Vagina (tissue), 2 donors: ENCODE measurements around the gene INTS2. TPM values are rescaled to one million over a fixed set of nuclear protein-coding genes. Genes with fewer than 3 reads are reported as not detected.

Experiments used
- DNase-seq, 2 donors: peaks; one replicate each; pipeline ENCODE4 v3.0.0-alpha.2; 2017; ENCODE audit errors: extremely low spot score in 2 of 2
- H3K27ac ChIP-seq: fragments of 200-600 bp; sonication (generic); one replicate; pipeline ENCODE4 v1.5.1; 2019
- H3K27me3 ChIP-seq: fragments of 200-600 bp; sonication (generic); one replicate; pipeline ENCODE4 v1.5.1; 2019
- H3K36me3 ChIP-seq, 2 donors: fragments of 200-600 bp; sonication (generic); one replicate each; pipeline ENCODE4 v1.5.1; 2017 to 2019
- H3K4me1 ChIP-seq: fragments of 200-600 bp; sonication (generic); one replicate; pipeline ENCODE4 v1.5.1; 2019
- H3K4me3 ChIP-seq, 2 donors: fragments of 200-600 bp; sonication (generic); 1 replicate in 1 of 2; 2 replicates in 1 of 2; pipeline ENCODE4 v1.5.1; 2016 to 2019
- H3K9me3 ChIP-seq: fragments of 200-600 bp; sonication (generic); one replicate; pipeline ENCODE4 v1.5.1; 2019
- POLR2A ChIP-seq, 2 donors: fragments of 450-650 bp; IDR thresholded peaks; one replicate each; pipeline ENCODE4 v1.6.1; 2017; ENCODE audit warnings: antibody characterized with exemption in 2 of 2, mild to moderate bottlenecking in 2 of 2, moderate library complexity in 2 of 2
- POLR2AphosphoS5 ChIP-seq, 2 donors: sonication (generic); formaldehyde crosslinking; IDR thresholded peaks; one replicate each; pipeline ENCODE4 v1.9.0; 2017; ENCODE audit warnings: antibody characterized with exemption in 2 of 2, mild to moderate bottlenecking in 2 of 2, low read depth in 1 of 2; ENCODE audit not compliant: insufficient read depth in 1 of 2
- intact Hi-C: fragments of 100-400 bp; cut with DNase I; formaldehyde crosslinking; loops from one replicate; pipeline ENCODE4 v1.15.1; 2023
- total RNA-seq: library from RNA; depleted of rRNA; stranded (reverse); fragments of >200 nt; gene quantifications from one replicate; pipeline ENCODE4 v1.2.3, GENCODE V29; 2016
- TF ChIP-seq, protein P1 (sequence below), 3 experiments: fragments of 450-650 bp in 2 of 3; fragments of 200-600 bp in 1 of 3; sonication (generic) in 1 of 3; IDR thresholded peaks; one replicate each; pipeline ENCODE4 v1.5.1; 2017 to 2019; ENCODE audit warnings: antibody characterized with exemption in 3 of 3, mild to moderate bottlenecking in 2 of 3, moderate library complexity in 2 of 3

Gene INTS2
- total RNA-seq, 1 donor from 2014 or later: 12.8 TPM

- Histone ChIP-seq H3K4me1 (no peaks in the 10 kb centered on the region), H3K27me3 (no peaks in the 10 kb centered on the region), H3K27ac (no peak overlapping the region), H3K36me3 (peaks cover 0 to 38% of the 10 kb centered on the region in 2 donors), H3K4me3 (no peak overlapping the region), H3K9me3 (no peaks in the 10 kb centered on the region)
- TF ChIP-seq, protein P1, sequence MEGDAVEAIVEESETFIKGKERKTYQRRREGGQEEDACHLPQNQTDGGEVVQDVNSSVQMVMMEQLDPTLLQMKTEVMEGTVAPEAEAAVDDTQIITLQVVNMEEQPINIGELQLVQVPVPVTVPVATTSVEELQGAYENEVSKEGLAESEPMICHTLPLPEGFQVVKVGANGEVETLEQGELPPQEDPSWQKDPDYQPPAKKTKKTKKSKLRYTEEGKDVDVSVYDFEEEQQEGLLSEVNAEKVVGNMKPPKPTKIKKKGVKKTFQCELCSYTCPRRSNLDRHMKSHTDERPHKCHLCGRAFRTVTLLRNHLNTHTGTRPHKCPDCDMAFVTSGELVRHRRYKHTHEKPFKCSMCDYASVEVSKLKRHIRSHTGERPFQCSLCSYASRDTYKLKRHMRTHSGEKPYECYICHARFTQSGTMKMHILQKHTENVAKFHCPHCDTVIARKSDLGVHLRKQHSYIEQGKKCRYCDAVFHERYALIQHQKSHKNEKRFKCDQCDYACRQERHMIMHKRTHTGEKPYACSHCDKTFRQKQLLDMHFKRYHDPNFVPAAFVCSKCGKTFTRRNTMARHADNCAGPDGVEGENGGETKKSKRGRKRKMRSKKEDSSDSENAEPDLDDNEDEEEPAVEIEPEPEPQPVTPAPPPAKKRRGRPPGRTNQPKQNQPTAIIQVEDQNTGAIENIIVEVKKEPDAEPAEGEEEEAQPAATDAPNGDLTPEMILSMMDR (IDR thresholded peaks at IDR 0.05): no peak
- TF ChIP-seq POLR2AphosphoS5 (IDR thresholded peaks at IDR 0.05; ENCODE audit: insufficient read depth in 1 of 2, low read depth in 1 of 2): no peak
- no peak for TF ChIP-seq POLR2A (IDR thresholded peaks at IDR 0.05)
- DNase-seq: no peak
- intact Hi-C loops: no loop called here
Observed at GRCh38 chr17:61880589-61881102, 47.1 kb downstream of the INTS2 start.

DNA sequence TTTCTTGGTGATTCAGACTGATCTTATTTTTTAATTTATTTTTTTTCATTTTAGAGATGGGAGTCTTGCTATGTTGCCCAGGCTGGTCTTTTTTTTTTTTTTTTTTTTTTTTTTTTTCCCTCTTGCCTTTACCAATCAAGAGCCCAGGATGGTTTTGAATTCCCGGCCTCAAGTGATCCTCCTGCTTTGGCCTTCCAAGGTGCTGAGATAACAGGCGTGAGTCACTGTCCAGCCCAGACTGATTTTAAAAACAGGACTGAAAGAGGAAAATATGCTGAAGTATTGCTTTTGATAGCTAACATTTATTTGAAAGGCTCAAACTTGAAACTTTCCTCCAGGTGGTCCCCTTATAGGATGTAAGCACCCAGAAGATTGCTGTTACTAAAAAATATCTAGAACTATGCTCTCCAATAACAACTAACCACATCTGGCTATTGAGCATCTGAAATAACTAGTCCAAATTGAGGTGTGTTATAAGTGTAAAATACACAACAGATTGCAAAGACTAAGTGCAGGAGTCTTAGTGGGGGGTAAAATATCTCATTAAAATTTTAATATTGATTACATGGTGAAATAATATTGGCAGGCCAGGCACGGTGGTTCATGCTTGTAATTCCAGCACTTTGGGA is 48.7 kb downstream of the INTS2 start:
- no peaks in the 10 kb centered on the region for H3K9me3 ChIP-seq
- DNase-seq: no peak
- intact Hi-C loops: no loop called here
- TF ChIP-seq POLR2AphosphoS5 (IDR thresholded peaks at IDR 0.05; ENCODE audit: insufficient read depth in 1 of 2, low read depth in 1 of 2) (no peak), POLR2A (IDR thresholded peaks at IDR 0.05) (no peak)
- TF ChIP-seq, protein P1 (IDR thresholded peaks at IDR 0.05): no peak
- no peak overlapping the region for H3K27ac ChIP-seq
- no peaks in the 10 kb centered on the region for H3K27me3 ChIP-seq
- H3K4me3 ChIP-seq: no peak overlapping the region
- peaks cover 0 to 39% of the 10 kb centered on the region in 2 donors for H3K36me3 ChIP-seq
- no peaks in the 10 kb centered on the region for H3K4me1 ChIP-seq

DNA sequence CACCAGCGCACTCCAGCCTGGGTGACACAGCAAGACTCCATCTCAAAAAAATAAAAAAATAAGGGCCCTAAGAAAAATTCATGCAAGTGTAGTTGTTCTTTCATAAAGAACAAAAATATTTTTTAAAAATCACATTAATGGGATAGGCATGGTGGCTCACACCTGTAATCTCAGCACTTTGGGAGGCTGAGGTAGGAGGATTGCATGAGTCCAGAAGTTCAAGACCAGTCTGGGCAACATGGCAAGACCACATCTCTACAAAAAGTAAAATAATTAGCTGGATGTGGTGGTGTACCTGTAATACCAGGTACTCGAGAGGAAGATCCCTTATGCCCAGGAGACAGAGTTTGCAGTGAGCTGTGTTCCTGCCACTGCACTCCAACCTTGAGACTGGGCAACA is 49.3 kb downstream of the INTS2 start:
- Histone ChIP-seq H3K27me3 (no peaks in the 10 kb centered on the region), H3K4me1 (no peaks in the 10 kb centered on the region), H3K27ac (no peak overlapping the region), H3K9me3 (no peaks in the 10 kb centered on the region), H3K36me3 (peaks cover 0 to 35% of the 10 kb centered on the region in 2 donors), H3K4me3 (no peak overlapping the region)
- no peak for DNase-seq
- TF ChIP-seq POLR2AphosphoS5 (IDR thresholded peaks at IDR 0.05; ENCODE audit: insufficient read depth in 1 of 2, low read depth in 1 of 2) (no peak), POLR2A (IDR thresholded peaks at IDR 0.05) (no peak)
- TF ChIP-seq, protein P1 (IDR thresholded peaks at IDR 0.05): no peak
- intact Hi-C loops: no loop called here

- DNase-seq: no peak
- Histone ChIP-seq H3K4me1 (no peaks in the 10 kb centered on the region), H3K4me3 (no peak overlapping the region), H3K27ac (no peak overlapping the region), H3K36me3 (peaks cover 0 to 29% of the 10 kb centered on the region in 2 donors), H3K27me3 (no peaks in the 10 kb centered on the region), H3K9me3 (no peaks in the 10 kb centered on the region)
- TF ChIP-seq, protein P1 (IDR thresholded peaks at IDR 0.05): no peak
- TF ChIP-seq POLR2AphosphoS5 (IDR thresholded peaks at IDR 0.05; ENCODE audit: insufficient read depth in 1 of 2, low read depth in 1 of 2) (no peak), POLR2A (IDR thresholded peaks at IDR 0.05) (no peak)
- intact Hi-C loops: no loop called here
Observed at GRCh38 chr17:61877837-61878236, 49.9 kb downstream of the INTS2 start.

- intact Hi-C loops: no loop called here
- no peaks in the 10 kb centered on the region for H3K4me1 ChIP-seq
- no peaks in the 10 kb centered on the region for H3K27me3 ChIP-seq
- no peak overlapping the region for H3K27ac ChIP-seq
- TF ChIP-seq POLR2A (IDR thresholded peaks at IDR 0.05): no peak
- no peak for TF ChIP-seq POLR2AphosphoS5 (IDR thresholded peaks at IDR 0.05; ENCODE audit: insufficient read depth in 1 of 2, low read depth in 1 of 2)
- TF ChIP-seq, protein P1 (IDR thresholded peaks at IDR 0.05): no peak
- no peaks in the 10 kb centered on the region for H3K9me3 ChIP-seq
- H3K36me3 ChIP-seq: peaks cover 0 to 42% of the 10 kb centered on the region in 2 donors
- no peak for DNase-seq
- H3K4me3 ChIP-seq: no peak overlapping the region
Observed at GRCh38 chr17:61875804-61876203, 52.0 kb downstream of the INTS2 start.
